GM12878 (cell line): ENCODE data around the gene ABHD14A. TPM values are rescaled to one million over a fixed set of nuclear protein-coding genes. Genes with fewer than 3 reads are reported as not detected.

Experiments
- ATAC-seq: fragments of 200-7000 bp; cut with Tn5 transposase; 3 replicates; pipeline ENCODE4 v1.9.1; 2020; ENCODE audit warnings: mild to moderate bottlenecking, moderate library complexity
- BruUV-seq: library from RNA; stranded (reverse); fragments of 400-500 nt; replicated peaks from 2 replicates; lab custom pipeline; 2021; lab: Mats Ljungman, UMichigan
- CTCF ChIA-PET: fragments of 300-600 bp; sonication (Branson Sonifier 250); formaldehyde crosslinking; extraction: SDS; loops from one replicate; lab custom pipeline; 2021; ENCODE audit warnings: inconsistent platforms; lab: Yijun Ruan, JAX
- POLR2A ChIA-PET: fragments of 350-600 bp; formaldehyde crosslinking; extraction: SDS; loops from one replicate; lab custom pipeline; 2021; ENCODE audit warnings: inconsistent platforms; lab: Charles Lee
- RAD21 ChIA-PET: fragments of 300-600 bp; sonication (Branson Sonifier 250); formaldehyde crosslinking; loops from one replicate; lab custom pipeline; 2023; ENCODE audit warnings: antibody characterized with exemption; ENCODE audit not compliant: unreplicated experiment; lab: Charles Lee
- SMC1A ChIA-PET: fragments of 300-600 bp; sonication (Branson Sonifier 250); formaldehyde crosslinking; loops from one replicate; lab custom pipeline; 2023; ENCODE audit not compliant: unreplicated experiment, uncharacterized antibody; lab: Charles Lee
- DNase-seq: peaks from one replicate; pipeline ENCODE4 v3.0.0-alpha.2; 2011; ENCODE audit warnings: low read depth, low spot score
- FAIRE-seq: peaks from 3 replicates; lab custom pipeline; 2011; peaks lifted over from hg19 to GRCh38; lab: Jason Lieb, UNC
- H2AFZ ChIP-seq: 2 replicates; pipeline ENCODE4 v1.6.0; 2011; ENCODE audit warnings: low read depth, low read length, control low read depth; ENCODE audit not compliant: control insufficient read depth
- H3K27ac ChIP-seq: 2 replicates; pipeline ENCODE4 v1.5.1; 2011; ENCODE audit warnings: control low read depth; ENCODE audit not compliant: control insufficient read depth, insufficient read depth
- H3K27me3 ChIP-seq, 2 experiments: replicated peaks in 1 of 2; 2 replicates each; pipeline versions ENCODE4 v1.6.0 to v1.6.1; 2011; ENCODE audit warnings: low read length in 1 of 2; ENCODE audit not compliant: control insufficient read depth in 2 of 2, insufficient read depth in 2 of 2
- H3K36me3 ChIP-seq, 2 experiments: 2 replicates each; pipeline ENCODE4 v1.5.1; 2011; ENCODE audit warnings: low read length in 1 of 2; ENCODE audit not compliant: control insufficient read depth in 2 of 2, insufficient read depth in 2 of 2
- H3K4me1 ChIP-seq: 2 replicates; pipeline ENCODE4 v1.6.1; 2011; ENCODE audit warnings: mild to moderate bottlenecking, low read length, moderate library complexity, mixed read lengths; ENCODE audit not compliant: control insufficient read depth, insufficient read depth
- H3K4me2 ChIP-seq: 2 replicates; pipeline ENCODE4 v1.6.0; 2011; ENCODE audit warnings: control low read depth; ENCODE audit not compliant: control insufficient read depth, insufficient read depth
- H3K4me3 ChIP-seq: fragments of 200-600 bp; sonication (generic); 2 replicates; pipeline ENCODE4 v1.5.1; 2016
- H3K79me2 ChIP-seq: 2 replicates; pipeline ENCODE4 v1.6.0; 2011; ENCODE audit warnings: low read length; ENCODE audit not compliant: control insufficient read depth, insufficient read depth
- H3K9ac ChIP-seq: 2 replicates; pipeline ENCODE4 v1.8.0; 2011; ENCODE audit warnings: low read length, control low read depth, mixed read lengths; ENCODE audit not compliant: control insufficient read depth, insufficient read depth
- H3K9me3 ChIP-seq: replicated peaks from 3 replicates; pipeline ENCODE4 v1.5.1; 2011; ENCODE audit warnings: mild to moderate bottlenecking, low read length; ENCODE audit not compliant: control insufficient read depth, insufficient read depth
- H4K20me1 ChIP-seq: 2 replicates; pipeline ENCODE4 v1.6.0; 2011; ENCODE audit not compliant: control insufficient read depth, insufficient read depth
- BCLAF1 ChIP-seq: fragments of 450-650 bp; IDR thresholded peaks from 2 replicates; pipeline ENCODE4 v1.6.1; 2017; ENCODE audit warnings: antibody characterized with exemption, mild to moderate bottlenecking, moderate library complexity
- DPF2 ChIP-seq: fragments of 450-650 bp; IDR thresholded peaks from 2 replicates; pipeline ENCODE4 v1.6.1; 2017; ENCODE audit warnings: mild to moderate bottlenecking
- ELK1 ChIP-seq: IDR thresholded peaks from 2 replicates; pipeline ENCODE4 v1.6.1; 2012; ENCODE audit warnings: low read depth, low read length, improper control_type of control experiment
- IKZF1 ChIP-seq: fragments of 450-650 bp; conservative IDR thresholded peaks from 2 replicates; pipeline ENCODE4 v1.6.1; 2017; ENCODE audit warnings: antibody characterized with exemption, mild to moderate bottlenecking
- MEF2A ChIP-seq: IDR thresholded peaks from 2 replicates; pipeline ENCODE4 v1.6.1; 2011; ENCODE audit warnings: low read depth, mild to moderate bottlenecking, low read length, moderate library complexity; ENCODE audit not compliant: insufficient read depth
- MLLT1 ChIP-seq: fragments of 450-650 bp; IDR thresholded peaks from 2 replicates; pipeline ENCODE4 v1.6.1; 2016; ENCODE audit warnings: mild to moderate bottlenecking
- RAD21 ChIP-seq: IDR thresholded peaks from 2 replicates; pipeline ENCODE4 v1.6.1; 2011; ENCODE audit warnings: mild to moderate bottlenecking, low read depth, low read length, moderate library complexity; ENCODE audit not compliant: insufficient read depth
- RELA ChIP-seq: fragments of 450-650 bp; IDR thresholded peaks from 2 replicates; pipeline ENCODE4 v1.8.0; 2014; ENCODE audit warnings: borderline replicate concordance; ENCODE audit not compliant: partially characterized antibody
- SIX5 ChIP-seq: IDR thresholded peaks from 2 replicates; pipeline ENCODE4 v1.6.1; 2011; ENCODE audit warnings: mild to moderate bottlenecking, low read depth, low read length, moderate library complexity; ENCODE audit not compliant: severe bottlenecking
- SMAD5 ChIP-seq: IDR thresholded peaks from 2 replicates; pipeline ENCODE4 v1.6.1; 2016; ENCODE audit warnings: antibody characterized with exemption, low read depth
- ZNF622 ChIP-seq: fragments of 450-650 bp; IDR thresholded peaks from 2 replicates; pipeline ENCODE4 v1.6.1; 2017; ENCODE audit warnings: mild to moderate bottlenecking, inconsistent platforms
- WGBS: methylation state at CpG from one replicate; pipeline ENCODE4 v1.1.6; 2016; ENCODE audit warnings: low lambda C conversion rate; ENCODE audit not compliant: insufficient replicate concordance, insufficient coverage; ENCODE audit errors: missing lambda C conversion rate; 5-methylcytosine and 5-hydroxymethylcytosine counted together
- in situ Hi-C: fragments of 300-500 bp; cut with MboI; formaldehyde crosslinking; loops from 9 replicates; pipeline ENCODE4 v1.14.3; 2018; ENCODE audit warnings: mixed read lengths
- intact Hi-C: fragments of 100-400 bp; cut with micrococcal nuclease; formaldehyde crosslinking; loops from one replicate; pipeline ENCODE4 v1.14.2; 2022; ENCODE audit not compliant: unreplicated experiment
- polyA plus RNA-seq, 11 experiments: library from polyadenylated mRNA; depleted of rRNA in 4 of 11; unstranded in 6 of 11; stranded (reverse) in 5 of 11; fragments of >200 nt; fragmentation: Nextera tagmentation in 4 of 11; fragmentation: Illumina TruSeq in 1 of 11; extraction: Ambion mirVana in 4 of 11; extraction: Trizol in 1 of 11; gene quantifications; 1 replicate in 1 of 11; 2 replicates in 10 of 11; pipeline versions ENCODE4 v1.2.1 to v1.2.3, GENCODE V29; 2011 to 2016; ENCODE audit warnings: inconsistent platforms in 2 of 11, missing spikeins in 2 of 11, low read depth in 1 of 11
- total RNA-seq, 4 experiments: library from RNA; depleted of rRNA in 3 of 4; stranded (reverse); fragments of >200 nt in 3 of 4; fragmentation: Illumina TruSeq in 1 of 4; extraction: Trizol in 1 of 4; gene quantifications; 2 replicates each; pipeline versions ENCODE4 v1.2.1 to v1.2.3, GENCODE V29; 2013 to 2021

The ABHD14A gene
- total and polyA plus RNA-seq, 10 of the 15 experiments (the other 5 are each of a cell fraction or from before 2014, with no cell fraction given), result 1.2 to 27.0 (median 7.9) TPM

GRCh38 chr3:51986010-51986947 is 11.4 kb downstream of the ABHD14A start:
- SMC1A ChIA-PET, result no interaction called here
- POLR2A ChIA-PET, result interaction anchor here (0.8 kb wide), 1 partner anchor 19 kb away, joined by 3 read pairs; the partner anchor contains the start of gene PCBP4
- no peak for FAIRE-seq
- Histone ChIP-seq H3K36me3 (no peaks in the 10 kb centered on the region; a peak in 1 of 4 replicates), H3K4me3 (no peak overlapping the region), H2AFZ (no peak overlapping the region), H3K4me1 (peaks cover 7% of the 10 kb centered on the region), H3K9me3 (no peaks in the 10 kb centered on the region), H4K20me1 (0 out of 2 replicates have a peak, but pooled peaks cover under 1% of the 10 kb centered on the region), H3K79me2 (peaks cover 3% of the 10 kb centered on the region), H3K9ac (no peak overlapping the region), H3K27me3 (no peaks in the 10 kb centered on the region), H3K27ac (no peak overlapping the region), H3K4me2 (no peak overlapping the region)
- BruUV-seq, result no TSS peak
- DNase-seq, result no peak
- TF ChIP-seq MEF2A, result no peak
- no peak for TF ChIP-seq MLLT1
- no peak for TF ChIP-seq RELA
- no peak for TF ChIP-seq IKZF1
- no peak for TF ChIP-seq SIX5
- TF ChIP-seq ELK1, result no peak
- no peak for TF ChIP-seq DPF2
- TF ChIP-seq ZNF622, result no peak
- TF ChIP-seq SMAD5, result no peak
- TF ChIP-seq BCLAF1, result no peak
- no peak for TF ChIP-seq RAD21
- in situ Hi-C loops, result no loop called here
- ATAC-seq, result no peak
- RAD21 ChIA-PET, result no interaction called here
- CTCF ChIA-PET, result interaction anchor here (1.2 kb wide), 1 partner anchor 13 kb away, joined by 3 read pairs; the partner anchor contains the start of gene ABHD14B
- 90% methylated on average over 11 of the region's 12 CpGs for WGBS
- intact Hi-C loops, result no loop called here
